LNCAP (cell line): ENCODE data around the gene MYO18B.

Source experiments
- TF ChIP-seq, protein P1 (sequence below): fragments of 450-650 bp; IDR thresholded peaks from 2 replicates; pipeline ENCODE4 v1.5.1; 2017; ENCODE audit warnings: mild to moderate bottlenecking

Gene MYO18B

DNA sequence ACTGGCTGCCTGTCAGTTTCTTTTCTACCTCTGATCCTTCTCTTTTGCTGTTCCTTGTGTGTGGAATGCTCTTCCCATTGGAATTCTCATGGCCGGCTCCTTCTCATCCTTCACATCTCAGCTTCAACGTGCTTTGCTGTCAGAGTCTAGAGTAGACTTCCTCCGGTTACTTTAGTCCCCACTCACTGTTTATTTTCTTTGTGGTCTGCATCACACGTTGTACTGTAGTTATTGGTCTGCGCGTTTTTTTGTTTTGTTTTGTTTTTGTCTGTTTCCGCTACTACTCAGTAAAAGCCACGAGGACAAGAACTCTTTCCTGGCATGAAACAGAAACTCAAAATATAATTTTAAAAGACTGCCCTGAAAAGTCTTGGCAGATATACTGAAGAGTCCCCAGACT, 305.9 kb downstream of the MYO18B start:
- TF ChIP-seq, protein P1, sequence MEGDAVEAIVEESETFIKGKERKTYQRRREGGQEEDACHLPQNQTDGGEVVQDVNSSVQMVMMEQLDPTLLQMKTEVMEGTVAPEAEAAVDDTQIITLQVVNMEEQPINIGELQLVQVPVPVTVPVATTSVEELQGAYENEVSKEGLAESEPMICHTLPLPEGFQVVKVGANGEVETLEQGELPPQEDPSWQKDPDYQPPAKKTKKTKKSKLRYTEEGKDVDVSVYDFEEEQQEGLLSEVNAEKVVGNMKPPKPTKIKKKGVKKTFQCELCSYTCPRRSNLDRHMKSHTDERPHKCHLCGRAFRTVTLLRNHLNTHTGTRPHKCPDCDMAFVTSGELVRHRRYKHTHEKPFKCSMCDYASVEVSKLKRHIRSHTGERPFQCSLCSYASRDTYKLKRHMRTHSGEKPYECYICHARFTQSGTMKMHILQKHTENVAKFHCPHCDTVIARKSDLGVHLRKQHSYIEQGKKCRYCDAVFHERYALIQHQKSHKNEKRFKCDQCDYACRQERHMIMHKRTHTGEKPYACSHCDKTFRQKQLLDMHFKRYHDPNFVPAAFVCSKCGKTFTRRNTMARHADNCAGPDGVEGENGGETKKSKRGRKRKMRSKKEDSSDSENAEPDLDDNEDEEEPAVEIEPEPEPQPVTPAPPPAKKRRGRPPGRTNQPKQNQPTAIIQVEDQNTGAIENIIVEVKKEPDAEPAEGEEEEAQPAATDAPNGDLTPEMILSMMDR: no peak

DNA sequence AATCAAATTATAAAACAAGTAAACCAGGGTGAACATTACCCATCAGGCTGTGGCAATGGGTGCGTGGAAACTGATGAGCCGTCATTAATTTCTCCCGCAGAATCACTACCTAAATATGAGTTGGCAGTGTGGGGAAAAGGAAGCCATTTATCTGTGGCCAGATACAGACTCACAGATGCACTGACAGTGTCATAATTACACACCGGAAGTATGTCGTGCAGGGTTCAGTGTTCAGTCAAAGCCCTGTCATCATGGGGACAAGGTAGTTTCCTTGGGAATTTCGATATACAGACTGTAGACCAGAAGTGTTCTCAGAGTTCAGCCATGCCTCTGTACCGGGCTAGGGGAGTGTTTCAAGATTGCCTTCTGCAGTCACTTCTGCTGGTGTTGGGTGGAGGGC, 308.1 kb downstream of the MYO18B start:
- TF ChIP-seq, protein P1: no peak

DNA sequence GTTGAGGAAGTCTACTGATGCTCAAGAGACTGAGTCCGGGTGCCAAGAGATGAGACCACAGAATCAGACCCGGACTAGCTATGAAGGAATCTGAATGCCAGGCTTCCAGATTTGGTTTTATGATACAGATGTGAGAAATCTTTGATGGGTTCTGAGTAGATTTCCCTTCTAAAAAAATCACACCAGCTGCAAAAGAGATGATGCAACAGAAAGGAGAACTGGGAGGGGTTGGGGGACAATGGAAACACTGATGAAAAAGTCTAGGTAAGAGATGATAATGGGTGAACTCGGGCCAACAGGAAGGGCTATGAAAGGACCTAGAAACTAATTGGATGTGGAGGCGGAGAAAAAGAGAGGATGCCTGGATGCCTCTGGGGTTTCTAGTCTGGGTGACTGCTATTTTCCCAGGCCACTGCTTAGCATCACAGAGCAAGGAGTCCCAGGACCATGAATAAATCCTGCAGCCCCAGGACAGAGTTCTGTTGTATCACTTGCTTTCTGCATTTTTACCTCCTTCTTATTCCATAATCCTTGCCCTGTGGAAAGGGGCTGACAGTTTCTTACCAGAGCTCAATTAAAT, 311.8 kb downstream of the MYO18B start:
- TF ChIP-seq, protein P1: no peak

DNA sequence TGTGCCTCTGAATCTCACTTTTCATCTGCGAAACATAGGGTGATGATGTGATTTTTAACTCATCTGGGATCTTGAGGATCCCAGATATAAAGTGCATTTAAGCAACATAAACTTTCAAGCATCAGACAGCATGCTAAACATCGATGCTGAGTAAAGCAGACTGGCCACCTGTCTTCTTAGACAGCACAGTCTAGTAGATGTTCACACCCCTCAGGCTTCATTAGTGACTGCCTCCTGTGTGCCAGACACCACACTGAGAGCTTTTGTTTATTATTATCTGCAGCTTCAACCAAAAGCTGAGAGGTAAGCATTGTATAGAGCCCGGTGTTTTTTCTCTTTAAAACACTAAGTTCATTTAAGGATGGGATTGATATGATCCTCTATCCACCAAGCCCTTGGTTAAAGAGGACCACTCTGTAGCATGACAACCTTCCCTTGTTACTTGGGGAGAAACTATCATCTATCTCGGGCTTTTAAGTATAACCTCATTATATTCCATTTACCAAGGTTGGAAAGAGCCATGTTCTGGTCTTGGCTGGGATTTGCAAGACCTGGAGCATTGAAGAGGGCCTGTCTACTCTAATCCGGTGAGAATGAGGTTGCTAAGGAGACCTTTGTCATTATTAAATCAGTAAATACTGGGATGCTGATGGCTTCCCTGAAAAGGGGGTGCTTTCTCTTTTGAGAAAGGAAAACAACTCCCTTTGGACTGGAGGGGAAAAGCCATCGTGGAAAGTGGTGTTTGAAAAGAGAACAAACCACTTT, 313.0 kb downstream of the MYO18B start:
- TF ChIP-seq, protein P1: no peak

- TF ChIP-seq, protein P1: no peak
Measured at GRCh38 chr22:26055693-26056092, 313.7 kb downstream of the MYO18B start.

DNA sequence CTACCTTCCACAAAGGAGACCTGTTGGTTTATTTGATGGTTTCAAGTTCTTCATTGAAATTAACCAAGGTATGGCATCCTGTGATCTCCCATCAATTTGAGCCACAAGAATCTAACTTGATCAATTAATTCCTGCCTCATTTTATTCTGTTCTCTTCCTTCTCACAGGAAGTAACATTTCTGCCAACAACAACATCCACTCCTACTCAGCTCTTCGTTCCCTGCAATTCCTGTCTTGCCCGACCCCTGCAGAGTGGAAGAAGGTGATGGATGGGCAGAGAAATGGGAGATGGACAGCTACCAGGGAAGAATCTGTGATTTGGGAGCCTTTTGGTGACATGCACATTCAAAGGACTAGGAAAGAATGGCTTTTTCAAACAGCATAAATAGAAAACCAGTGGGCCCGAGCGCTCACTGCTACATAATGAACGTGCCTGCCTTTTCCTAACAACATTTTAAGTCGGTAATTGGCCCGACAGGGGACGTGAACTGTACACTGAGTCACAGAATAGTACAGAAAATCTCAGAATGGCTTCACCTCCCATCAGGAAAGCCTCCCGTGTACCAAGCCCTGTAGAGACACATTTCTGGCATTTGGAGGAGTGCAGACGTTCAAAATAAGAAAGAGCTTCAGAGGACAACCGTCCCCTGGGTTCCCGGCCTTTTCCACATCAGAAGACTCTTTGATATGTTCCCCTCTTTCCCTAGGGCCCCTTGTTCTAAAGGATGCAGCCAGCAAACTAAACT, 314.6 kb downstream of the MYO18B start:
- TF ChIP-seq, protein P1: no peak

GRCh38 chr22:26057731-26058130, 315.7 kb downstream of the MYO18B start:
- TF ChIP-seq, protein P1: no peak
